Mucosa of stomach (tissue), 1 donor: Measurements from ENCODE around the gene HGFAC.
A peak's percentile ranks its signal among the peaks of the same experiment; 100 is the strongest.

Experiments used
- H3K27me3 ChIP-seq: one replicate; pipeline ENCODE4 v1.7.0; 2013; ENCODE audit warnings: mild to moderate bottlenecking, low read length; ENCODE audit not compliant: control insufficient read depth, insufficient read depth
- H3K36me3 ChIP-seq: one replicate; pipeline ENCODE4 v1.7.0; 2013; ENCODE audit warnings: low read length; ENCODE audit not compliant: control insufficient read depth, insufficient read depth
- H3K4me1 ChIP-seq: one replicate; pipeline ENCODE4 v1.7.0; 2013; ENCODE audit warnings: mild to moderate bottlenecking, low read length; ENCODE audit not compliant: control insufficient read depth, insufficient read depth
- H3K4me3 ChIP-seq: one replicate; pipeline ENCODE4 v1.7.0; 2013; ENCODE audit warnings: low read length
- H3K9ac ChIP-seq: one replicate; pipeline ENCODE4 v1.7.0; 2013; ENCODE audit warnings: mild to moderate bottlenecking, low read length, moderate library complexity
- H3K9me3 ChIP-seq: one replicate; pipeline ENCODE4 v1.7.0; 2013; ENCODE audit warnings: mild to moderate bottlenecking, low read length, moderate library complexity; ENCODE audit not compliant: control insufficient read depth
- donor health status: Pancreatic carcinoma.

Gene HGFAC

DNA sequence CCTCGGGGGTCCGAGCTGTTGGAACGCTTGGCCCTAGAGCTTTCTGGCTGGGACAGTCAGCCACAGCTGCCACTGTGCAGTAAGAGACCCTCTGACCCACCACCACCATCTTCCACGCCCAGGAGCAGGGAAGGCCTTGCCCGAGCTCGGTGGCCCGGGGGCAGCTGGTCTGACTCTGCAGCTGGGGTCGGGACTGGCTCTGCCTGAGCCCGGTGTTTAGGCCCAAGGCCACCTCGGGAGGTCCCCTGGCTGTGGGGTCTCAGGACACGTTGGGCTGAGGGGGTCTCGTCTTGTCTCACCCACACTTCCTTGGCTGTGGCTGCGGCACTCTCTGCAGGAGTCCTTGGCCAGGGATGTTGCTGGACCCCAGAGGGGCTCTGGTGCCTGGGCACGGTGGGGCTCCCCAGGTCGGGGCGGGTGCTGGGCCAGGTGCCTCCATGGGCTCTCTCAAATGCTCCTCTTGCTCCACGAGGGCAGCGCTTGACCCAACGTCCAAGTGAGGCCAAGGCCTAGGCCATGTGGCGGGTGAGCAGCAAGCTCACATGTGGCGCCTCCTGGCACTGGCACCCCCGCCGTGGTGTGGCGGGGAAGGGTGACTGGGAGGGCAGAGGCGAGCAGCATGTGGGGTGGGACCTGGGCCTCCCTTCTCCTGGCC is 44.2 kb downstream of the HGFAC start:
- peaks cover 13% of the 10 kb centered on the region for H3K27me3 ChIP-seq
- H3K4me1 ChIP-seq: peaks cover 46% of the 10 kb centered on the region
- peak overlapping the region; percentile 62 for H3K9ac ChIP-seq
- no peaks in the 10 kb centered on the region for H3K9me3 ChIP-seq
- H3K36me3 ChIP-seq: no peaks in the 10 kb centered on the region
- H3K4me3 ChIP-seq: no peak overlapping the region

DNA sequence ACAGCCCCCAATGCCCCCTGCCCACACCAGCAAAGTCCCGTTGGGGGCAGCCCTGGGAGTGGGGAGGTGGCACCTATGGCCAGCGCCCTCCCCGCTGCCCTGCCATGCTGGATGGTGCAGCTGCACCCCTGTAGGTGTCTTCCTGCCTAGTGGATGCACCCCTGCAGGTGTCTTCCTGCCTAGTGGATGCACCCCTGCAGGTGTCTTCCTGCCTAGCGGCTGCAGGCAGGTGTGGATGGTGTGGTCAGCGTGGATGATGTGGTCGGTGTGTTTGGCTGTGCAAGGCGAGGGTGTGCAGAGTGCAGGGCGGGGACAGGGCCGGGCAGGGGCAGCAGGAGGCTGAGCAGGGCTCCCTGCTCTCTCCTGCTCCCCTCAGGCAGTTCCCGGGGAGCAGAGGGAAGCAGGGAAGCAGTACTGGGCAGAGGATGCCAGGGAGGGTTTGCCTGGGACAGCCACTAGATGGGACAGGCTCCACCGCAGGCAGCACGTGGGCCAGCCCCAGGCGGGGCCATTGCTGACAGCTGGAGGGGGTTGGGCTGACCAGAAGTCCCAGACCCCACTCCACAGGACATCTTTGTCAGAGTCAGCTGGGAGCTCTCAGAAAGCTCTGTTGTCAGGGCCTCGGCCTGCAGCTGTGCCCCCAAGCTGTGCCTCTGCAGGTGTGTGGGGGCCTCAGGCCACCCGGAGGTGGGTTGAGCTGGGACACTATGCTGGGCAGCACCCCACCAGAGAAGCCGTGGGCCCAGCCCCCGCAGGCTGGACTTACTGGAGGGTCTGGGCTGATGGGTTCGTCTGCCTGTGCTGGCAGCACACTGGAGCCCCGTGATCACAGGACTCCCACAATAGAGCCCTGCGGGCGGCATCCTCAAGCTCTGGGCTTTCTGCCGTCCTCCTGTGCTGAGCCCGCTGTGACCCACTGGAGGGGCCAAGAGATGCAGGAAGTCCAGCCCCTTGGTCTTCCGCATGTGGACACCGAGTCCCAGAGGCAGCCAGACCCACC is 45.1 kb downstream of the HGFAC start:
- Histone ChIP-seq H3K9ac (no peak overlapping the region), H3K4me3 (no peak overlapping the region), H3K36me3 (no peaks in the 10 kb centered on the region), H3K4me1 (peaks cover 39% of the 10 kb centered on the region), H3K9me3 (no peaks in the 10 kb centered on the region), H3K27me3 (peaks cover 13% of the 10 kb centered on the region)

DNA sequence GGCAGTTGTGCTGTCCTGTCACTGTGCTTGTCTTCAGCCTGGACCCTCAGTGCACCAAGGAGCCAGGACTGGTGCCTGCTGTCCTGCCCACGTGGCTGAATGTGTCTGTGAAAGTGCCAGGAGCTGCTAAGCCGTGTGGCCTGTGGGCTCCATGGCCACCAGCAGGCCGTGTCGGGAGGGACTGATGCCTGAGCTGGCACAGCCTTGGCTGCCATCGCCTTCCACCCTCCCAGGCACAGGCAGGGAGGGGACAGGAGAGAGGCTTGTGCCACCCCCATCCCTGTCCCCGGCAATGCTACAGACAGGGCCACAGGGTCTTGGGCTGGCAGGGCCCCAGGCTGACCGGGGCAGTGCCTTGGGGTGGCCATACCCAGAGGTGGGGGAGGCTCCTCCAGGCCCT is 46.1 kb downstream of the HGFAC start:
- Histone ChIP-seq H3K9me3 (no peaks in the 10 kb centered on the region), H3K36me3 (no peaks in the 10 kb centered on the region), H3K27me3 (peaks cover 13% of the 10 kb centered on the region), H3K4me3 (no peak overlapping the region), H3K4me1 (peaks cover 30% of the 10 kb centered on the region), H3K9ac (no peak overlapping the region)

DNA sequence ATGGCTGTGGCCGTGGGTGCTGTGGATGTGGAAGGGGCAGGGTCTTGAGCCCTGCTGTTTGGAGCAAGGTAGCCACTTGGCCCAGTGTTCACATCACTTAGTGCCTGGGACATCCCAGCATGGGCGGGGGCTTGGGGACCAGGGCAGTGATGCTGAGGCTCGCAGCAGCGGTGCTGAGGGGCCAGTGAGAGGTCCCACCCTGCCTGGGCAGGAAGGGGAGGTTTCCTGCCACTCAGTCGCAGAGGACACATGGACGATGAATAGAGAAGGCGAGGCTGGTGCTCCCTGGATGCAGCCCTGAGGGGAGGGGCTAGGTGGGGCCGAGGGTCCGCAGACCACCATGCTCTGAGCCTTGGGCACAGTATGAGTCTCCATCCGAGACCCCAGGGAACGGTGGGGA is 47.1 kb downstream of the HGFAC start:
- H3K4me1 ChIP-seq: peaks cover 23% of the 10 kb centered on the region
- no peak overlapping the region for H3K9ac ChIP-seq
- peaks cover 13% of the 10 kb centered on the region for H3K27me3 ChIP-seq
- H3K36me3 ChIP-seq: no peaks in the 10 kb centered on the region
- H3K4me3 ChIP-seq: no peak overlapping the region
- H3K9me3 ChIP-seq: no peaks in the 10 kb centered on the region

DNA sequence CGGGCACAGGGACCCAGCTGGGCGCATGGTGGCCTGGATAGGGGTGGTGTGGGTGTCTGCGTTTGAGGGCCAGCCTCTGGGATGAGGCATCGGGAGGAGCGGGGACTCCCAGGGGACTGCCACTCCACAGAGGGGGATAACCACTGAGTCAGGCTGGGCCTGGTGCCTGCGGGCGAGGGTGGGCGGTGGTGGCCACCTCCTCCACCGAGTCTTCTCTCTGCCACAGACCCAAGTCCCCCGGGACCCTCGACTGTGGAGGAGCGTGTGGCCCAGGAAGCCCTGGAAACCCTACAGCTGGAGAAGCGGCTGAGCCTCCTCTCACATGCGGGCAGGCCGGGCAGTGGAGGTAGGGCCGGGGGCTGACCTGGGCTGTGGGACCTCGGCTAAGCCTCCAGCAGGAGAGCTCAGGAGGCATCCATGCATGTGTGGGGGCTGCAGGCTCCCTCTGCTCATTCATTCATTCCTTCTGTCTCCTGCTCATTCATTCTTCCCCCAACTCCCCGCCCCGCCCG is 47.7 kb downstream of the HGFAC start:
- Histone ChIP-seq H3K4me1 (peaks cover 16% of the 10 kb centered on the region), H3K4me3 (no peak overlapping the region), H3K9me3 (no peaks in the 10 kb centered on the region), H3K27me3 (peaks cover 13% of the 10 kb centered on the region), H3K9ac (no peak overlapping the region), H3K36me3 (no peaks in the 10 kb centered on the region)

DNA sequence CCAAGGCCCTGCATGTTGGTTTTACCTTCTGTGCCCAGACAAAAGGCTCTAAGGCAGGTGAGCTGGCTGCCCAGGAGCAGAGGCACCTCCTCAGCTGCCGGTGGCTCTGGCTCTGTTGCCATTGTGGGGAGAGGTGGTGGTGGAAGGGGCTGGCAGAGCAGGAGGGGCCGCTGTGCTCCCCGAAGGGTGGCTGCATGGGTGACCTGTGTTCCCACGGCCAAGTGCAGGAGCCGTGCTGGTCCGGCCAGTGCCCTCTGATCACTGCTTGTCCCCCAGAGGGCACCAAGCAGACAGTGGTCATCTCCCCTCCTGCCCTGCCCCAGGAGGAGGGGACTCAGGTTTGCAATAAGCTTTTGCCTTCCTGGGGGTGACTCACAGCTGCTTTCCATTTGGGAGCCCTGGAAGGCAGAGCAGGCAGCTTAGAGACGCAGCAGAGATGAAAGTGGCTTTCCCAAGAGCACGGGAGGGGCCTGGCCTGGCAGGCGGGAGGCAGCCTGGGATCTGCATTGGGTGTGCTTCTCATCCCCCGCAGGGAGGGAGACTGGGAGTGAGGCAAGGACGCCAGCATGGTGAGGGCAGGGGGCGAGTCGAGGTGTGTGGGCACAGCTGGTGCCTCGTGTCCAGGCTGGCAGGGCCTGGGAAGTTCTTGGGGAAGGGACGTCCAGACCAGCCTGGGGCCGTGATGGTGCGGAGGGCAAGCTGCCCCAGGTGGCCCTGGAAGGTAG is 50.1 kb downstream of the HGFAC start:
- H3K4me3 ChIP-seq: no peak overlapping the region
- H3K27me3 ChIP-seq: no peaks in the 10 kb centered on the region
- H3K4me1 ChIP-seq: peaks cover 4% of the 10 kb centered on the region
- no peak overlapping the region for H3K9ac ChIP-seq
- H3K9me3 ChIP-seq: no peaks in the 10 kb centered on the region
- H3K36me3 ChIP-seq: no peaks in the 10 kb centered on the region

DNA sequence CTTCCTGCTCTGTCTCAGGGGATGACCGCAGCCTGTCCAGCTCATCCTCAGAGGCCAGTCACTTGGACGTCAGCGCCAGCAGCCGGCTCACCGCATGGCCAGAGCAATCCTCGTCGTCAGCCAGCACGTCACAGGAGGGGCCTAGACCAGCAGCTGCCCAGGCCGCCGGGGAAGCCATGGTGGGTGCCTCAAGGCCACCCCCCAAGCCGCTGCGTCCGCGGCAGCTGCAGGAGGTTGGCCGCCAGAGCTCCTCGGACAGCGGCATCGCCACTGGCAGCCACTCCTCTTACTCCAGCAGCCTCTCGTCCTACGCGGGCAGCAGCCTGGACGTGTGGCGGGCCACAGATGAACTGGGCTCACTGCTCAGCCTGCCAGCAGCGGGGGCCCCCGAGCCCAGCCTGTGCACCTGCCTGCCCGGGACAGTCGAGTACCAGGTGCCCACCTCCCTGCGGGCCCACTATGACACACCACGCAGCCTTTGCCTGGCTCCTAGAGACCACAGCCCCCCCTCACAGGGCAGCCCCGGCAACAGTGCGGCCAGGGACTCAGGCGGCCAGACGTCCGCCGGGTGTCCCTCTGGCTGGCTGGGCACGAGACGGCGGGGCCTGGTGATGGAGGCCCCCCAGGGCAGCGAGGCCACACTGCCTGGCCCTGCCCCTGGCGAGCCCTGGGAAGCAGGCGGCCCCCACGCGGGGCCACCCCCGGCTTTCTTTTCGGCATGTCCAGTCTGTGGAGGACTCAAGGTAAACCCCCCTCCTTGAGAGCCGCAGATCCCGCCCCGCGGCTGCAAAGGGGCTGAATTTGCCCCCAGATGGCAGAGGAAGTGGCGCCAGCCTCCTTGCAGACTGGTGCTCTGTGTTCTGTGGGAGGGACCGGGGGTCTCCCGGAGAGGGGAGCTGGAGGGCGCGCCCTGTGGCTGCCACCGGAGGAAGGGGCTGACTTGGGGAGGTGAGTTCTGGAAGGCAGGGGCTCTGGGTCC is 51.3 kb downstream of the HGFAC start:
- Histone ChIP-seq H3K4me3 (no peak overlapping the region), H3K4me1 (peaks cover 4% of the 10 kb centered on the region), H3K9ac (no peak overlapping the region), H3K36me3 (no peaks in the 10 kb centered on the region), H3K9me3 (no peaks in the 10 kb centered on the region), H3K27me3 (no peaks in the 10 kb centered on the region)

DNA sequence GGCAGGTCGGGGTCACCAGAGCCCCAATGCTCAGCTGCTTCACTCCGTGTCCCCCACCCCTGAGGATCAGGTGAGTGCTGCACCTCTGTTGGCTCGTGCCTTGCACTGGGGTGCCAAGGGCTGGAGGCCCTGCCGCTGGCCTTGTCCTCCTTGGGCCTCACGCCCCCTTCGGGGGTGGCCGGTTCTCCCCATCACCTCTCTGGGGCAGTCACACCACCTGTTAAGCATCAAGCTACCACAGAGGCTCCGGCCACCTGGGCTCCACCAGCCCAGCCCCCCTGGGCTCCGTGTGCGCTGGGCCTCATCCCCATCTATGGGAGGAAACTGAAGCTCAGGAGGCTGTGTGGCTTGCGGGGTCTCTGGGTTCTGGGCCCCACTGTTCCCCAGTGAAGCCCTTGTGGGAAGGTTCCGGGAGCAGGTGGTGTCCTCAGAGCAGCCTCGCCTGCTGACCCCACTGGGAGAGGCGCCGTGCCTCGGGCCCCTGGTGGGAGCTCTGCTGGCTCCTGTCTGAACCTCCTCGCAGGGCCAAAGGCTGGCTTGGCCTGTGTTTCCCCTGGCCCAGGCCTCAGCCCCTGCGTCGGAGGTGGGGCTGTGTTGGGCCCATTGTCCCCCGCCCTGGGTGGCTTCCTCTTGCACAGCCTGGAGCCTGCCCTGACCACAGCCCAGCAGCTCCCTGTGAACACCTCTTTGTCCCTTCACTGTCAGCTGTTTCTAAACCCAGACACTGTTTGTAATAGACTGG is 52.1 kb downstream of the HGFAC start:
- peaks cover 4% of the 10 kb centered on the region for H3K4me1 ChIP-seq
- H3K27me3 ChIP-seq: no peaks in the 10 kb centered on the region
- H3K4me3 ChIP-seq: no peak overlapping the region
- no peaks in the 10 kb centered on the region for H3K9me3 ChIP-seq
- no peak overlapping the region for H3K9ac ChIP-seq
- no peaks in the 10 kb centered on the region for H3K36me3 ChIP-seq

DNA sequence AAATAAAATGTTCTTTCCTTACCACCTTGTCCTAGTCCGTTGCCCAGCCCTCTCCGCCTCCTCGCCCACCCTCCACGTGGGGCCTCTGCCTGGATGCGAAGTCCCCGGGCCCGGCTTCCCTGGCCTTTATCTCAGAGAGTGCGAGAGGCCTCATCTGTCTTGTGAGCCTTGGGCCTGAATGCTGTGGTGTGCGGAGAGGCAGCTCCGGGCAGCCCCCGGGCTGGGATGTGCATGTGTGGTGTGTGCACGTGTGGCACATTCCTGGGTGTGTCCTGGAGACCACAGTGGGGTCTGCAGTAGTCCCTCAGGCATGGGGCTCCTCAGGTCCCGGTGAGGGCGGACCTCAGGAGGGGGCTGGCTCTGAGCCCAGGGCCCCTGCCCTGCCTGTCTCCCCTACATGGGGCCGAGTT is 52.7 kb downstream of the HGFAC start:
- Histone ChIP-seq H3K27me3 (no peaks in the 10 kb centered on the region), H3K4me3 (no peak overlapping the region), H3K9ac (no peak overlapping the region), H3K36me3 (no peaks in the 10 kb centered on the region), H3K9me3 (no peaks in the 10 kb centered on the region), H3K4me1 (peaks cover 4% of the 10 kb centered on the region)

DNA sequence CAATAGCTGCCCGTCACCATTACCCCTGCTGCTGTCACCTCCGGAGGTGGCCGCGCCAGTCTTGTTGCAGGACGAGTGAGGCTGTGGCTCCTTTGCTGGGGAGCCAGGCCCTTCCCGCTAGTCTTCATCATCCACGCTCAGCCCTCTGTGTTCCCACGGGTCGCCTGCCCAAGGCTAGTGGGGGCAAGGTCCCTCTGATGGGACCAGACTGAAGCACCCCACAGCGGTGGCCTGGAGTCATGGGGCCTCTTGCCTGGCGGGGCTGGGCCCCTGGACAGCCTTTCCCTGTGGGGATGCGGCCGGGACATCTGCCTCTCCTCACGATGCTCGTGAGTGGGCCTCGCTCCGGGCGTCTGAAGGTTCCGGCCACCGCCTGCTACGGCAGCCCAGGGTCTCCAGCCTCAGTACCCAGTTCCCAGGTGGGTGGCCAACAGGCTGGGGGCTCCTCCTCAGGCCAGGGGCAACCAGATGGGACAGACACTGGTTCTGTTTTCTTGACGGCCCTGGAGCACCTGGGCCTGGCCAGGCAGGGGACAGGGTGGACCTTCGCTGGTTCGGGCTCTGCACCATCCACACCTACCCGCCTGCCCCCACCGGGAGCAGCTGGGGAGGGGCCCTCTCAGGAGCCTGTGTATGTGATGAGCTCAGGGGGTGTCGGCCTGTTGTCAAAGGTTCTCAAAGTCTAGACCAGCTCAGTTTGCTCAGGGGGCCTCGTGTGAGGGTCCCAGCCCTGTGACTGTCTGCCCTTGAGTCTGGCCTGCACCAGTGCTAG is 53.6 kb downstream of the HGFAC start:
- H3K36me3 ChIP-seq: no peaks in the 10 kb centered on the region

More for the DNA sequence above, 53.6 kb downstream of the HGFAC start:
- no peaks in the 10 kb centered on the region for H3K27me3 ChIP-seq
- H3K4me1 ChIP-seq: peaks cover 4% of the 10 kb centered on the region
- H3K9ac ChIP-seq: no peak overlapping the region
- no peaks in the 10 kb centered on the region for H3K9me3 ChIP-seq
- no peak overlapping the region for H3K4me3 ChIP-seq
